H1 (cell line): ENCODE data around the gene PAK5. TPM values are rescaled to one million over a fixed set of nuclear protein-coding genes. Genes with fewer than 3 reads are reported as not detected.

ENCODE experiments used
- CTBP2 ChIP-seq: IDR thresholded peaks from 2 replicates; pipeline ENCODE4 v1.7.0; 2011; ENCODE audit warnings: borderline replicate concordance, mild to moderate bottlenecking, moderate library complexity, mixed read lengths, low read length; ENCODE audit not compliant: insufficient read depth, insufficient read length
- SIN3A ChIP-seq, 2 experiments: IDR thresholded peaks in 1 of 2; conservative IDR thresholded peaks in 1 of 2; 2 replicates each; pipeline ENCODE4 v1.6.1; 2011 to 2012; ENCODE audit warnings: low read length in 2 of 2, improper control_type of control experiment in 1 of 2, low read depth in 1 of 2, mild to moderate bottlenecking in 1 of 2
- polyA plus RNA-seq, 7 experiments: library from polyadenylated mRNA; depleted of rRNA in 3 of 7; stranded (reverse) in 5 of 7; unstranded in 2 of 7; fragments of >200 nt in 5 of 7; fragments of 200-250 nt in 2 of 7; gene quantifications; 1 replicate in 5 of 7; 2 replicates in 1 of 7; 4 replicates in 1 of 7; pipeline versions ENCODE4 v1.2.1 to v1.2.3, GENCODE V29; 2011 to 2013; ENCODE audit warnings: missing spikeins in 2 of 7, mixed read lengths in 2 of 7
- total RNA-seq: library from RNA; stranded (reverse); fragmentation: NEBNext Ultra II Directional; extraction: Animal tissue kit (Norgen Biotek cat#: 25700); gene quantifications from 2 replicates; pipeline ENCODE4 v1.2.1, GENCODE V29; 2021

PAK5 gene
- total and polyA plus RNA-seq, 2 of the 8 experiments (the other 6 are each of a cell fraction or from before 2014, with no cell fraction given), result 0.54 to 0.80 TPM

DNA sequence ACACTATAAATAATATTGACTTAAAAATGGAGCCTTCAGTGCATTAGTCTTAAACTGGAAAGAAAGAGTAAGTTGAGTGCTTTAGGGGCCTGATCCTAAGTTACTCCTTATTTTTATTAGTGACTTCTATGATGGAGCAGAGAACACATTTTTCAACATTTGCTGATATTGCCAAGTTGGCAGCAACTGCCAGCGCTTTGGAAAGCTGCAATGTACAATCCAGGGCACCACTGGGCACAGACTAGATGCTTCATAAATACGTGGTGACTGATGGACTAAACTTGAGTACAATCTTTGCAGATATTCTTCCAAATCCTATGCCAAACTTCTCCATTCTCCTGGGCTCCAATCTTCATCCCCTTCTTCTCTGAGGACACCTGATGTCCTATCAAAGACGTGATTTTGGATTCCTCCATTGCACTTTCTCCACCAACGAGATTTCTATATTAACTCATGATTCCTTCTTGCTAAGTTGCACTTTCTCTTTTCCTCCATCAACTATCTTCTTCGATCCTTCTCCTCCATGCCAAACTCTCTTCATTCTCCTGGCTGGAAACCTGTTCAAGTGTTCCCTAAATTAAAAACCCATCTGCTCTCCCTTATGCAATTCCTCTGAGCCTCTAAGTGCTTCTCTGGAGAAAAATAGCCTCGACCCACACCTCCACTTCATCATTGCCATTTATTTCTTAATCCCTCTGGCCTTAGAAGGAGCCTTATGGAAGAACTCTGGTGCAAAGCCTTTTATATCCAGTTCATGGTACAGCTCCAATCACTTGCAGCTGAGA is 28.5 kb upstream of the PAK5 start (continued):
- no peak for TF ChIP-seq SIN3A (conservative IDR thresholded peaks at IDR 0.05 in 1 of 2, IDR thresholded peaks at IDR 0.05 in 1 of 2; ENCODE audit: low read depth in 1 of 2, low read length in 2 of 2)
- no peak for TF ChIP-seq CTBP2
